H1 (cell line): ENCODE results near the gene PPP2R2C.

Experiments used
- BRCA1 ChIP-seq: IDR thresholded peaks from 2 replicates; pipeline ENCODE4 v1.6.1; 2012; ENCODE audit warnings: low read depth, low read length, improper control_type of control experiment
- EP300 ChIP-seq, 2 experiments: IDR thresholded peaks; 1 replicate in 1 of 2; 2 replicates in 1 of 2; pipeline ENCODE4 v1.6.1; 2011 to 2012; ENCODE audit warnings: low read depth in 2 of 2, low read length in 2 of 2, mild to moderate bottlenecking in 2 of 2, borderline replicate concordance in 1 of 2, inconsistent platforms in 1 of 2, moderate library complexity in 1 of 2
- RAD21 ChIP-seq, 2 experiments: IDR thresholded peaks in 1 of 2; conservative IDR thresholded peaks in 1 of 2; 2 replicates each; pipeline ENCODE4 v1.6.1; 2011; ENCODE audit warnings: low read depth in 2 of 2, low read length in 2 of 2, improper control_type of control experiment in 1 of 2, inconsistent platforms in 1 of 2, mild to moderate bottlenecking in 1 of 2, moderate library complexity in 1 of 2
- SP1 ChIP-seq: IDR thresholded peaks from 2 replicates; pipeline ENCODE4 v1.6.1; 2011; ENCODE audit warnings: low read depth, low read length
- TF ChIP-seq, protein P1 (sequence below), 3 experiments: IDR thresholded peaks; 1 replicate in 2 of 3; 2 replicates in 1 of 3; pipeline versions ENCODE4 v1.5.1 to v1.6.1; 2011; ENCODE audit warnings: low read length in 3 of 3, mild to moderate bottlenecking in 3 of 3, inconsistent platforms in 2 of 3, low read depth in 1 of 3, moderate library complexity in 1 of 3; ENCODE audit not compliant: insufficient read depth in 1 of 3; ENCODE audit errors: control extremely low read depth in 1 of 3

- TF ChIP-seq SP1 (no peak), BRCA1 (no peak), RAD21 (IDR thresholded peaks at IDR 0.05 in 1 of 2, conservative IDR thresholded peaks at IDR 0.05 in 1 of 2; ENCODE audit: low read depth in 2 of 2, low read length in 2 of 2) (no peak), EP300 (IDR thresholded peaks at IDR 0.05; ENCODE audit: borderline replicate concordance in 1 of 2, low read depth in 2 of 2, low read length in 2 of 2) (no peak)
- TF ChIP-seq, protein P1, sequence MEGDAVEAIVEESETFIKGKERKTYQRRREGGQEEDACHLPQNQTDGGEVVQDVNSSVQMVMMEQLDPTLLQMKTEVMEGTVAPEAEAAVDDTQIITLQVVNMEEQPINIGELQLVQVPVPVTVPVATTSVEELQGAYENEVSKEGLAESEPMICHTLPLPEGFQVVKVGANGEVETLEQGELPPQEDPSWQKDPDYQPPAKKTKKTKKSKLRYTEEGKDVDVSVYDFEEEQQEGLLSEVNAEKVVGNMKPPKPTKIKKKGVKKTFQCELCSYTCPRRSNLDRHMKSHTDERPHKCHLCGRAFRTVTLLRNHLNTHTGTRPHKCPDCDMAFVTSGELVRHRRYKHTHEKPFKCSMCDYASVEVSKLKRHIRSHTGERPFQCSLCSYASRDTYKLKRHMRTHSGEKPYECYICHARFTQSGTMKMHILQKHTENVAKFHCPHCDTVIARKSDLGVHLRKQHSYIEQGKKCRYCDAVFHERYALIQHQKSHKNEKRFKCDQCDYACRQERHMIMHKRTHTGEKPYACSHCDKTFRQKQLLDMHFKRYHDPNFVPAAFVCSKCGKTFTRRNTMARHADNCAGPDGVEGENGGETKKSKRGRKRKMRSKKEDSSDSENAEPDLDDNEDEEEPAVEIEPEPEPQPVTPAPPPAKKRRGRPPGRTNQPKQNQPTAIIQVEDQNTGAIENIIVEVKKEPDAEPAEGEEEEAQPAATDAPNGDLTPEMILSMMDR (IDR thresholded peaks at IDR 0.05; ENCODE audit: control extremely low read depth in 1 of 3, insufficient read depth in 1 of 3, low read depth in 1 of 3, low read length in 3 of 3), result no peak
These were observed 151.1 kb downstream of the PPP2R2C start for GRCh38 chr4:6321361-6321760.
